GM21723 (cell line): ENCODE results near the gene RNF115.
A peak's percentile ranks its signal among the peaks of the same experiment; 100 is the strongest.
"Not testable (repeated sequence)": the region's sequence is repeated elsewhere in the genome, so short reads cannot be mapped to it uniquely, and the experiment has no call there.

Experiments used
- ATAC-seq: cut with Tn5 transposase; IDR thresholded peaks from one replicate; pipeline ENCODE4 v1.9.1; 2021; ENCODE audit warnings: mild to moderate bottlenecking, moderate library complexity; ENCODE audit not compliant: unreplicated experiment

The RNF115 gene

DNA sequence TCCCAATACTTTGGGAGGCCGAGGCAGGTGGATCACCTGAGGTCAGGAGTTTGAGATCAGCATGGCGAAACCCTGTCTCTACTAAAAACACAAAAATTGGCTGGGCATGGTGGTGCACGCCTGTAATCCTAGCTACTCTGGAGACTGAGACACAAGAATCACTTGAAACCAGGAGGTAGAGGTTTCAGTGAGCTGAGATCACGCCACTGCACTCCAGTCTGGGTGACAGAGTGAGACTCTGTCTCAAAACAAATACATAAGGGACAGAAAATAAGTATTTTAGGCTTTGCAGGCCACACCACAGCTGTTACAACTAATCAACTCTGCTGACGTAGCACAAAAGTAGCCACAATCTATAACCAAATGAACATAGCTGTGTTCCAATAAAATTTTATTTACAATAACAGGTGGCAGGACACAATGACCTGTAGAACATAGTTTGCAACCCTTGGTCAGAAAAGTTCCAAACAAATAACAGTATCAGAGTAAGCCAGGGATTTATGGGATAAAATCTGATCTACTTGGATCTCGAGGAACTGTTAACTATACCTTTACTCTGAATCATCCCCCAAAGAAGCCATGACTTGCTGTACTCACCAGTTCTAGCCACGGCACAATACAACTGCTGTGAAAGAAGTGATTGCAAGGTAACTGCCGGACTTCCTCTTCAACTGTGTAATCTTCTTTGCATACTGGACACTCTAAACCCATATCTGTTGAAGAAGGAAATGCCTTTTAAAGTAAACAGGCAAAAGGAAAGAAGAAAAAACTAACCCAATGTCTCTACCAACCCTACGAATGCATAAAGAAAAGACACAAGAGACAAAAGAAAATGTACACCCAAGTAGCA, 76.3 kb downstream of the RNF115 start:
- no peak for ATAC-seq

DNA sequence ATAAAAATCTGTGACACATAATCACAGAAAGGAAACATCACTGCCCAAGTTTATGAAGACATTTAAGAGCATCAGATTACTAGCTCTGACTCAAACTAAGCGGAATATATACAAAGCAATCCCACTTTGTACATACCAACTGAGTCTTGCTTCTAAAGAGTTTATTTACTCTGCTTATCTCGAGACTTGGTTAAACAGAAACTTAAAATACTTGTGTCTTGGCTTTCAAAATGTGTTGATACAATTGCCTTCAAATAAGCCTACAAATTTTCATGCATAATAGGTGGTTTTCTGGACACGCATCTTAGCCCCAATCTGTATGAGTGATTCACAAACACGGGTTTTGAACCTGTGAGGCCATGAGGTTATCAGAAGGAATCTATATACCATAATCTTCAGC, 83.6 kb downstream of the RNF115 start:
- no peak for ATAC-seq

DNA sequence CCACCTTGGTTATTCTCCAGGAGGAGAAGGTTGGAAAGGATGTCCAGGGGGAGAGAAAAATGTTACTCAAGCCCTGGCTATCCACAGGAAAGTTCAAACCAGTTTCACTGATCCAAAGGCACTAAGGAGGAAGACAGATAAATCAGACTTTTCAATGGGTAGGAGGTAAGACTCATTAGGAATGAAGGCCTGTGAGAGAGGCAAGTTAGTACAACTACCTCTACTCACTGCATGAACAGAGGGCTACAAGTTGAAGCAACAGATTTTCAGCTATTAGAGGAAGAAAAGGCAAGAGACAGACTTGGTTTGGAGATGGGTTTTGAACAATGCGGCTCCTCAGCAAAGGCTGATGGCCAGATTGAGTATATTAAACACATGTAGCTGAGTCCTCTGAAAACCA, 87.7 kb downstream of the RNF115 start:
- ATAC-seq, result no peak

DNA sequence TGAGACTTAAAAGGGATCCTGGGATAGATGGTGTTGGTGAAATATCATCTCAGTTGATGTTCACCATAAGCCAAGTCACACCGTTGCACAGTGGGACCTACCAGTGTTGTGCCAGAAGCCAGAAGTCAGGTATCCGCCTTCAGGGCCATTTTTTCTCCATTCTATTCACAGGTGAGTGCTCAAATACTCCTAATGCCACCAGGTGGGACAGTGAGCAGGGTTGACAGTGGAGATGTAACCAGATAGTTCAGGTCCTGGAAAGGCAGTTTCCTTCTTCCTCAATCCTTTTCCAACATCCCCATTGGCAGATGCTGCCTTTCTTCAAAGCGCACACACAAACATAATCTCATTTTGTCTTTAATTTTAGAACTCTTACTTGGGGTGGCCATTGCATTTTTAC, 93.0 kb downstream of the RNF115 start:
- no peak for ATAC-seq

DNA sequence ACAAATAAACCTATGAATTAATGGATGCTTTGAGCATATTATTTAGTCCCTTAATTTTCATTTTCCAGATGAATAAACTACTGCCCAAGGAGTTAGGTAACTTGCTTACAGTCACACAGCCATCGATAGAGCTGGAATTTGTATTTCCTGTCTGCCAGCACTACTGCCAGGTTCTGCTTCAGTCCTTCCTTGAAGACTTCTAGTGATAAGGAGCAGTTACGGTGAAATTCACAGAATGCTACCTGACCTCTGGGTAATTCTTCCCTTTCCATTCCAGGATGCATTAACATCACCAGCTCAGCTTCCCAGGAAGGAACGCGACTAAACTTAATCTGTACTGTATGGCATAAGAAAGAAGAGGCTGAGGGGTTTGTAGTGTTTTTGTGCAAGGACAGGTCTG, 93.4 kb downstream of the RNF115 start:
- ATAC-seq, result no peak

DNA sequence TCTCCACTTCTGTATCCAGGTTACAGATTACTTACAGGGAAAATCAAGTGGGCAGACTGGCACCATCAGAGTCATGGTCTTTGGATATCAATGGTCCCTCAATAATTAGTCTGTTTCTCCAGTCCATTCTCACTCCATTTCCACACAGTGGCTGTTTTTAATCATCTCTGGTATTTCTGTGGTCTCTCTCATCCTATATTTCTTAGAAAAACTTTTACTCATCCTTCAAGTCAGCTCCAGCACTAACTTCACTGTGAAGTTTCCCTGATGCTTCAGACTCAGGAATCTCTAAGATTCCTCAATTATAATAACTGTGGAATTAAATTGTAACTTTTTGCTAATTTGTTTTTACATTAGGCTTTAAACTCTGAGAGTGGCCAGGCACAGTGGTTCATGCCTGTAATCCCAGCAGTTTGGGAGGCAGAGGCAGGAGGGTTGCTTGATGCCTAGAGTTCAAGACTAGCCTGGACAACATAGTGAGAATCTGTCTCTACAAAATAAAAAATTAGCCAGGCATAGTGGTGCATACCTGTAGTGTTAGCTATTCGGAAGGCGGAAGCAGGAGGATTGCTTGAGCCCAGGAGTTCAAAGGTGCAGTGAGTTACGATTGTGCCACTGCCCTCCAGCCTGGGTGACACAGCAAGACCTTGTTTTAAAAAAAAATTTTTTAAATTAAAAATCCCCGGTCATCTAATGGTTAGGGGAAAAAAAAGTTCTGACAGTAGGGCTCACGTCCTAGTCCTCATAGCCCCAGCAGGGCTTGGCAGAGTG, 94.0 kb downstream of the RNF115 start:
- ATAC-seq, result no peak

DNA sequence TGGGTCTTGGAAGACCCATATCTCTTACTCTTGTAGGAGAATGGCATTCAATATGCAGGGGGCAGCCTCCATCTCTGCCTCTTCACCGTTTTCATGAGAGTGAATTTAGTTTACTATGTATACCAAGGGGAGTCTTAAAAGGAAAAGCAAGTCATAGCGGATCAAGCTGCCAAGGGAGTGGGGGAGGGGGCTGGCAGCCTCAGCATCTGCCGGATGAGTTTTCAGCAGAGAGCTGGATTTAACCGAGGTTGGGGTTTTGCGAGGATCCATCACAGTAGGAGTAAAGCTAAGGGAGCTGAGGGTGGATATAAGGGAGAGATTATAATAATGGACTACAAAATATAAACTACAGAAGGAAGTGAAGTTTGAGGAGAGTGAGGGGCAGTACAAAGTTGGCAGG, 94.7 kb downstream of the RNF115 start:
- ATAC-seq, result no peak

DNA sequence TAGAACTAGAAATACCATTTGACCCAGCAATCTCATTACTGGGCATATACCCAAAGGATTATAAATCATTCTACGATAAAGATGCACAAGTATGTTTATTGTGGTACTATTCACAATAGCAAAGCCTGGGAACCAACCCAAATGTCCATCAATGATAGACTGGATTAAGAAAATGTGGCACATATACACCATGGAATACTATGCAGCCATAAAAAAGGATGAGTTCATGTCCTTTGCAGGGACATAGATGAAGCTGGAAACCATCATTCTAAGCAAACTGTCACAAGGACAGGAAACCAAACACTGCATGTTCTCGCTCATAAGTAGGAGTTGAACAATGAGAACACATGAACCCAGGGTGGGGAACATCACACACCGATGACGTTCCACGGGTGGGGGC, 97.7 kb downstream of the RNF115 start:
- not testable (repeated sequence) for ATAC-seq

DNA sequence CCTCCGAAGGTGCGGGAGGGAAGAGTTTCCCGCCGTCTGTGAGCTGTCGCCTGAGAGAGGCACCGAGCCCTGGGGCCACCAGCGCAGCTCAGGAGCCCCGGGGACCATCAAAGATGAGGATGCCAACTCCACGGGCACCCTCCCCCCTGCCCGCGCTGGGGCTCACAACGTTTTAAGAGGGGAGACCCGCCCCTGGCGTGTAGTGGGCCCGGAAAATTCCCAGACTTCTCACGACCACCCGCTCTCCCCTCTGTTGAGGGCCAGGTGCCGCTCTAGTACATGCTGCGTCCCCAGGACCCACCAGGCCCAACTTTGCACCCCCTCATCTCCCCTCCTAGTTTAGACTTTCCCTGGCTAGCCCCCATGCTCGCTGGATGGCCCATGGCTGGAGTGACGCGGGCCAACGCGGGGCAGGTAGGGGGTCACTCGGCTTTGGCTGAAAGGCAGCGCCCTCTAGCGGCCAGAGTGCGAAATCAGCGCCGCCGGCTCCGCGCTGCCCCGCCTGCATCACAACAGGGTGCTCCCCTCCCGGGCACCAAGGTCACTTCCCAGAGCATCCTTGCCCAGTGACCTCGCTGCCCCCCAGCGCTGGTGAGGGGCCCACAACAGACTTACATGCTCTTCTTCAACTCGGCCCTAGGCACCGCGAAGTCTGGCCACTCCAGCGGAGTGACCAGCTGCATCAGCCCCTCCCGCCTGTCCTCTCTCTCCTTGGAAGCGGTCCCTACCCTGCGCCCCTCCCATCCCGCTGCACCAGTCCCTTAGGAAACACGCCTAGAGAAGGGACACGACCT, 102.8 kb downstream of the RNF115 start:
- peak; percentile 74 for ATAC-seq

DNA sequence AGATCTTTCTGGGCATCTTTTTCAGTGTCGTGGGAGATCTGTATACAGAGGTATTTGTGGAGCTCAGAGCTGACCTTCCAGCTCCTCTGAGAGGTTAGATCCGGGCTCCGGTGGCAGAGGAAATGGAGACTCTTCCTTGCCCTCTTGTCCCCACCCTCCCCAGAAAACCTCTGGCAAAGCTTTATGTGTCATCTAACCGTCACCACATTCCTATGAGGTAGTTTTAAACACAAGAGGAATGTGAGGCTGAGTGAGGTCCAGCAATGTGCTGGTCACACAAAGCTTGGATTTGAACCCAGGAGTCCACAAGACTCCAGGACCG, 103.4 kb downstream of the RNF115 start:
- no peak for ATAC-seq

DNA sequence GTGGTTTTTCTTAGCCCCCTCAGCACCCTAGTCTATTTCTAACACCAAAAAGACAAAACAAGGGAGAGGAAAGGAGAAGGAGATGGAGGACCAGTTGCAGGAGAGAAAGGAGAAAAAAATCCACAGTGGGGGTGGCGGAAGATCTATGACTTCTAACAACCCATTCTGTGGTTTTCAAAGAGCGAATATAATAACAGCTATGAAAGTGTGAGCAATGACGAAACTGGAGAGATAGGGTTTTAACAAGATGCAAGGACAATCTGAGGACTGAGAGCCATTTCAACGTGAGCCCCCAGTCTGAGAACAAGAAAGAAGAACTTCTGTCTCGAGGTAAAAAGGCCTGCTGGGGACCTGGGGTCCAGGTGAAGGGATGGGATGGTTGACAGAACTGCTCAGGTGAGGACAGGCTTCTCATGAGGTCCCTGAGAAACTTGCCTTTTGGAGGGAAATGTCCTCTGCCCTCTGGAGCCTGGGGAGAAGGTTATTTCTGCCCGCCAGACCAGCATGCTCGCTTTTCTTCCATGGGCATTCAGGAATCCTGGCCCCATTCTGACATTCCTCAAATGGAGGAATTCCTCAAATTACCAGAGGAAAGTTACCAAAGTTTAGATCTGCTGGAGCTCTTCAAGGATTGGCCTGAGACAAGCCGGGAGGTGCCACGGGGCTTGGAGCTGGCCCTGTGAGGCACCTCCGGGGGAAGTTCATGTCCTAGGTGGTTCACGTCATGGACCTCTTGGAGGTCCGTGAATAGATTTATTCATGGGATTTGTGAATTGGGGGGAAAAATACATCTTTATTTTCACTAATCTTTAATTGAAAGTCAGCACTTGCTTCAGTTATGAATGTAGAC, 104.4 kb downstream of the RNF115 start, which contains the start of gene CD160:
Gene CD160 (plus strand): TSS at position 270 of the 850 bp plus-strand sequence. CDS start 8,829 bp downstream, outside the sequence.
- ATAC-seq, result no peak

DNA sequence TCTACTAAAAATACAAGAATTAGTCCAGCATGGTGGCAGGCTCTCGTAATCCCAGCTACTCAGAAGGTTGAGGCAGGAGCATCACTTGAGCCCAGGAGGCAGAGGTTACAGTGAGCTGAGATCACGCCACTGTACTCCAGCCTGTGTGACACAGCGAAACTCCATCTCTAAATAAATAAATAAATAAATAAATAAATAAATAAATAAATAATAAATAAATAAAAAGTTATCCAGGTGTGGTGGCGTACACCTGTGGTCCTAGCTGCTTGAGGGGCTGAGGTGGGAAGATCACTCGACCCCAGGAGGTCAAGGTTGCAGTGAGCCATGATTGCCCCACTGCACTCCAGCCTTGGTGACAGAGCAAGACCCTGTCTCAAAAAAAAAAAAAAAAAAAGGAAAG, 105.4 kb downstream of the RNF115 start:
- not testable (repeated sequence) for ATAC-seq

DNA sequence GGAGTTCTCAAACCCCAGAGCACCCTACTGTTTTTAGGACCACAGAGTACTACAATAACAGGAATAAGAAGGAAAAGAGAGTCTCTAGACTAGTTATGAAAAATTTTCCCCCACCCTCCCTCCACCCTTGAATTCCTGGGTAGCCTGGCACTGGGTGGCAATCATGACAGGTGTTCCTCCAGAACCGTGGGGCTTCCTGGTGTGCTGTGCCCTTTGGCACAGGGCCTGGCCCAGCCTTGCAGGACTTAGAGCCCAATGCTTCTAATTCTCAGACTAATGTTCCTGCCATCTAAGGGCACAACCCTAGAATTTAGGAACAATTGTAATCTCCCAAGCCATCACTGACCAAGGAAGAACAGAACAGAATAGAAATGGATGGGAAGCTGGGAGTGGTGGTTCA, 106.1 kb downstream of the RNF115 start:
- ATAC-seq, result no peak

DNA sequence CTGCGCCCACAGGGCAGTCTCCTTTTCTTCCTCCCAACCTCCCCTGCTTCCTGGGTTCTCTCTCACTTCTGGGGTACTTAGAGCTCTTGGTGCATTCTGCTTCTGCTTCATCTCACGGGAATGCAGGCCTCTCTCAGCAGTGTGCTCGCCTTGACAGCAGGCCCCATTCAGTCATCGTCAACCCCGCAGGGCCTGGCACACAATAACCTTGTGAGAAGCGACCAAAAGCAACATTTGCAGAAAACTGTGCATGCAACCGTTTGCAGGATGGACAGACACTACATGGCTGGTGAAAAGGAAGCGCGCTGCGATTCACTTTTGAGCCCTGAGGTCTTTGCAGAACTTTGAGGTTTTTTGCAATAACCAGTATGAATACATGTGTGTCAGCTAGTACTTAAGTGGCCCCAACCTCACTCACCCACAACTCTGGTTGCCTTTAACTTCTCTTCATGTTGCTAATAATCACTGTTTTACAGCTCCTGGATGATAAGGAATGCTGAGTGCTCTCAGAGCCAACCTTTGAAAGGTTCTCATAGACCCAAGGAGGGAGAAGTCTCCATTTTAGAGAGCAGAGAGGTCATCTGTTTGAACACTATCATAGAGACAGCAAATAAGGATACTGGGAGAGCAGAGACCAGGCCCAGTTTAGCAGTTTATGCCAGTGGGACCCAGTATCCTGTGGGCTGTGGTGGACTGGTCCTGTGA, 107.1 kb downstream of the RNF115 start:
- ATAC-seq, result no peak

DNA sequence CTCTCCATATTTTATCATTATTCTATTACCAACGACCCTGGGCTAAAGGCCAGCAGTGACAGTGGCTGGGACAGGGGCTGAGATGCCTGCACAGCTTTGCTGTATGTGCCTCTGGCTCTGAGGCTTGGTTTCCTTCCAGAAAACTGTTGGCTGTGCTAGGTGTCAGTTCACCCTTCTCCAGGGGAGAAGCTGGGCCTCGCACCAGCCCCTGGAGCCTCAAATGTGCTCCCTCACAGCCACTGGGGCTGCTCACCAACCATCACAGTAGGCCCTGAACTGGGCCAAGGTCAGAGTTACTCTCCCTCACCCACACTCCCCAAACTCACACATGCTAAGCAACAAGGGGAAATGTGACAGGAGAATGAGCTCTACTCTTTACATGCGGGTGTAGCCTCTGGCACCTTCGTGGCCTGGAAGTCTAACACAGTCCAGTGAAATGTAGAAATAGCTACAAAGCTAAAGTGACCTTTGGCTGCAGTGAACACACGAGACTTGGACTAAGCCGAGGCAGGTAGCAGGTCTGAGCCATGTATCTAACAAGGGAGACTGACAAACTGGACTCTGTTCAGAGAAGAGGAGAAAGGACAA, 109.3 kb downstream of the RNF115 start:
- ATAC-seq, result no peak

DNA sequence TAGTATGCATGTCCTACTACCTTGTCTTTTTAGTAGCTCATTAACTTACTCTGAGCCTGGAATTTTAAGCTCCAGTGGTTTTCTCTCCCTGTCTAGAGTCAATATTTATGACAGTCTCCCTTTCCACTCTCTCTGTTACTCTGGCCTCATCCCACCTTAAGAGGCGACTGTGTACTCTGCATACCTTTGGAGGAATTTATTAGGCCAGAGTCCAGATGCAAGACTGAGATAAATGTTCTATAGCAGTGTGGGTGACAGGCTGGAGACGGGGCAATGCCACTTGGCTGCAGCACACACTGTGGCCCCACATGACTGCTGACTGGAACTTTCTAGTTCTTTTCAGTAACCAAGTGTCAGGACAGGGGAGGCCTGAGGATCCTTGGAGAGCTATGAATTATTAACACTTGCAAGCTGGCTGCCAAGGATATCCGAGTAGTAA, 112.7 kb downstream of the RNF115 start:
- ATAC-seq, result no peak

DNA sequence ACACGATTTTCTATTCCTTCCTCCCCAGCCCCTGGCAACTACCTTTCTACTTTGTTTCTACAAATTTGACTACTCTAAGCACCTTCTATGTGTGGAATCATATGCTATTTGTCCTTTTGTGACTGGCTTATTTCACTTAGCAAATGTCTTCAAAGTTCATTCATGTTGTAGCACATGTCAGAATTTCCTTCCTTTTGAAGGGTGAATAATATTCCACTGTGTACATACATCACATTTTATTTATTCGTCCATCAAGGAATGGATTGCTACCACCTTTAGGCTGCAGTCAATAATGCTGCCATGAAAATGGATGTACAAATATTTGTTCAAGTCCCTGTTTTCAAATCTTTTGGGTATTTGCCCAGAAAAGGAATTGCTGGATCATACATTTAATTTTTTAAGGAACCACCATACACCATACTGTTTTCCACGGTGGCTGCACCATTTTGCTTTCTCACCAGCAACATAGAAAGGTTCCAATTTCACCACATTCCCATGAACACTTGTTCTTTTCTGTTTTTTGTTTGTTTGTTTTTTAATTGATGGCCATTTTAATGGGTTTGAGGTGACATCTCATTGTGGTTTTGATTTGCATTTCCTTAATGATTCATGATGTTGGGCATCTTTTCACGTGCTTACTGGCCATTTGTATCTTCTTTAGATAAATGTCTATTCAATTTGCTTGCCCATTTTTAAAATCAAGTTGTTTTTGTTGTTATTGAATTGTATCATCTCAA, 113.4 kb downstream of the RNF115 start:
- ATAC-seq, result no peak

DNA sequence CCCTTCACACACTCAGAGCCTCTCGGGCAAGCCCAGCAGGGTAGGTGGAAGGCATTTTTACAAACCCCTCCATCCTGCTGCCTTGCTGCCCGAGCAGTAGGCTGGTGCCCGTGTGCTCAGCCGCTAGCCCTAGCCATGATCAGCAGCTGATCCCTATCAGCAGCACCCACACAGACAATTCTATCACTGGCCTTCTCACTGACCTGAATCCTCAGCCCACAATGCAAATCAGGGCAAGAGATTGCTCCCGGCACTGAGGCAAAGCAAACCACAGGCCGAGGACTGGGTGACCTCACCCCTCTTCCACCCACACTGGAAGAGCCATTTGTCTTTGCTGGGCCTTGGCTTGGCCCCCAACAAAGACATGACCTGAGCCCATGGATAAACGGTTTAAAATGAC, 115.8 kb downstream of the RNF115 start:
- no peak for ATAC-seq
